HepG2 (cell line): ENCODE measurements around the gene MYL6. TPM values are rescaled to one million over a fixed set of nuclear protein-coding genes. Genes with fewer than 3 reads are reported as not detected.

Experiments
- ATAC-seq: fragments of 200-7000 bp; cut with Tn5 transposase; 3 replicates; pipeline ENCODE4 v1.9.1; 2020; ENCODE audit warnings: mild to moderate bottlenecking, moderate library complexity
- BruUV-seq: library from RNA; stranded (reverse); fragments of 400-500 nt; replicated peaks from 2 replicates; lab custom pipeline; 2021; lab: Mats Ljungman, UMichigan
- CTCF ChIA-PET: fragments of 300-600 bp; formaldehyde crosslinking; extraction: SDS; loops from one replicate; lab custom pipeline; 2021; ENCODE audit warnings: low total read pairs, inconsistent platforms, low intra/inter-chr PET ratio; lab: Yijun Ruan, JAX
- POLR2A ChIA-PET: fragments of 350-600 bp; sonication (Branson Sonifier 250); formaldehyde crosslinking; loops from one replicate; lab custom pipeline; 2020; ENCODE audit warnings: antibody characterized with exemption, inconsistent platforms; lab: Yijun Ruan, JAX
- DNase-seq: peaks from one replicate; pipeline ENCODE4 v3.0.0-alpha.2; 2015; ENCODE audit warnings: low spot score
- FAIRE-seq: peaks from 3 replicates; lab custom pipeline; 2011; peaks lifted over from hg19 to GRCh38; lab: Jason Lieb, UNC
- H2AFZ ChIP-seq: one replicate; pipeline ENCODE4 v1.6.1; 2011; ENCODE audit warnings: low read length, inconsistent platforms
- H3K27ac ChIP-seq: fragments of 300-600 bp; 3 replicates; pipeline ENCODE4 v1.8.0; 2011; ENCODE audit warnings: mixed run types, mild to moderate bottlenecking, mixed read lengths, low read length, inconsistent platforms; ENCODE audit not compliant: insufficient read depth; ENCODE audit errors: extremely low read length
- H3K27me3 ChIP-seq, 2 experiments: fragments of 200-600 bp in 1 of 2; 2 replicates in 1 of 2; 3 replicates in 1 of 2; pipeline versions ENCODE4 v1.6.0 to v1.8.0; 2011; ENCODE audit warnings: low read length in 2 of 2, mild to moderate bottlenecking in 2 of 2, moderate library complexity in 2 of 2, inconsistent platforms in 1 of 2; ENCODE audit not compliant: insufficient read depth in 2 of 2, control insufficient read depth in 1 of 2
- H3K36me3 ChIP-seq, 2 experiments: fragments of 200-600 bp in 1 of 2; replicated peaks in 1 of 2; 2 replicates in 1 of 2; 3 replicates in 1 of 2; pipeline versions ENCODE4 v1.5.1 to v1.8.0; 2011; ENCODE audit warnings: low read length in 2 of 2, inconsistent platforms in 1 of 2; ENCODE audit not compliant: insufficient read depth in 2 of 2, control insufficient read depth in 1 of 2
- H3K4me1 ChIP-seq: 2 replicates; pipeline ENCODE4 v1.5.1; 2012; ENCODE audit warnings: low read length, inconsistent platforms; ENCODE audit not compliant: insufficient read depth
- H3K4me2 ChIP-seq: 2 replicates; pipeline ENCODE4 v1.6.0; 2011; ENCODE audit warnings: low read depth, low read length, inconsistent platforms
- H3K4me3 ChIP-seq, 3 experiments: fragments of 200-600 bp in 1 of 3; sonication (generic), shearing (Covaris generic) in 1 of 3; replicated peaks in 1 of 3; 2 replicates each; pipeline ENCODE4 v1.5.1; 2011 to 2016; ENCODE audit warnings: low read length in 3 of 3, inconsistent platforms in 2 of 3, low read depth in 2 of 3, mild to moderate bottlenecking in 2 of 3, control low read depth in 1 of 3, mixed read lengths in 1 of 3; ENCODE audit not compliant: insufficient read depth in 1 of 3
- H3K79me2 ChIP-seq: one replicate; pipeline ENCODE4 v1.6.1; 2011; ENCODE audit warnings: low read length, inconsistent platforms; ENCODE audit not compliant: insufficient read depth
- H3K9ac ChIP-seq: 2 replicates; pipeline ENCODE4 v1.6.0; 2011; ENCODE audit warnings: mild to moderate bottlenecking, low read depth, low read length, inconsistent platforms; ENCODE audit not compliant: insufficient read depth
- H3K9me3 ChIP-seq: 2 replicates; pipeline ENCODE4 v1.5.1; 2012; ENCODE audit warnings: mild to moderate bottlenecking, low read length
- H4K20me1 ChIP-seq: 2 replicates; pipeline ENCODE4 v1.6.0; 2011; ENCODE audit warnings: inconsistent platforms, mild to moderate bottlenecking, low read length, moderate library complexity; ENCODE audit not compliant: insufficient read depth
- ARHGAP35 ChIP-seq: sonication (generic); formaldehyde crosslinking; IDR thresholded peaks from 2 replicates; pipeline ENCODE4 v1.9.0; 2022; ENCODE audit warnings: mild to moderate bottlenecking, inconsistent platforms, moderate library complexity, missing genetic modification reagents, borderline replicate concordance
- DNMT1 ChIP-seq: sonication (generic); formaldehyde crosslinking; IDR thresholded peaks from 2 replicates; pipeline ENCODE4 v1.5.1; 2020; ENCODE audit warnings: mild to moderate bottlenecking, missing genetic modification reagents
- ETS1 ChIP-seq: sonication (generic); formaldehyde crosslinking; IDR thresholded peaks from 2 replicates; pipeline ENCODE4 v1.4.0; 2020; ENCODE audit warnings: missing genetic modification reagents
- KLF15 ChIP-seq: sonication (generic); formaldehyde crosslinking; IDR thresholded peaks from 2 replicates; pipeline ENCODE4 v1.8.1; 2023; ENCODE audit warnings: borderline replicate concordance, mild to moderate bottlenecking, inconsistent platforms, missing genetic modification reagents, mixed read lengths
- NFIC ChIP-seq: IDR thresholded peaks from 2 replicates; pipeline ENCODE4 v1.6.1; 2012; ENCODE audit warnings: mild to moderate bottlenecking, low read length, inconsistent platforms
- PHF21A ChIP-seq: sonication (generic); formaldehyde crosslinking; IDR thresholded peaks from 2 replicates; pipeline ENCODE4 v1.5.0; 2020; ENCODE audit warnings: mild to moderate bottlenecking, missing genetic modification reagents
- POGK ChIP-seq: sonication (generic); formaldehyde crosslinking; conservative IDR thresholded peaks from 2 replicates; pipeline ENCODE4 v1.8.0; 2022; ENCODE audit warnings: mild to moderate bottlenecking, moderate library complexity, missing genetic modification reagents
- SIX4 ChIP-seq: sonication (generic); formaldehyde crosslinking; IDR thresholded peaks from 2 replicates; pipeline ENCODE4 v1.4.0; 2020; ENCODE audit warnings: missing genetic modification reagents
- SOX5 ChIP-seq: IDR thresholded peaks from 2 replicates; pipeline ENCODE4 v1.6.1; 2016; ENCODE audit warnings: borderline replicate concordance
- ZBED4 ChIP-seq: sonication (generic); formaldehyde crosslinking; IDR thresholded peaks from 2 replicates; pipeline ENCODE4 v1.4.0; 2020; ENCODE audit warnings: missing genetic modification reagents, borderline replicate concordance
- ZC3H4 ChIP-seq: sonication (generic); formaldehyde crosslinking; IDR thresholded peaks from 2 replicates; pipeline ENCODE4 v1.4.0; 2020; ENCODE audit warnings: missing genetic modification reagents, borderline replicate concordance
- ZNF274 ChIP-seq: sonication (generic); formaldehyde crosslinking; IDR thresholded peaks from 2 replicates; pipeline ENCODE4 v1.5.1; 2020; ENCODE audit warnings: mild to moderate bottlenecking, missing genetic modification reagents
- ZNF496 ChIP-seq: sonication (generic); formaldehyde crosslinking; IDR thresholded peaks from 2 replicates; pipeline ENCODE4 v1.8.1; 2023; ENCODE audit warnings: mild to moderate bottlenecking, moderate library complexity, missing genetic modification reagents; ENCODE audit not compliant: insufficient replicate concordance
- ZNF605 ChIP-seq: sonication (generic); formaldehyde crosslinking; IDR thresholded peaks from 2 replicates; pipeline ENCODE4 v1.8.0; 2022; ENCODE audit warnings: mild to moderate bottlenecking, missing genetic modification reagents
- ZNF816 ChIP-seq: sonication (generic); formaldehyde crosslinking; IDR thresholded peaks from 2 replicates; pipeline ENCODE4 v1.8.0; 2022; ENCODE audit warnings: missing genetic modification reagents, mild to moderate bottlenecking, borderline replicate concordance
- WGBS: methylation state at CpG from one replicate; pipeline ENCODE4 v1.1.6; 2017; ENCODE audit warnings: low lambda C conversion rate; 5-methylcytosine and 5-hydroxymethylcytosine counted together
- in situ Hi-C: cut with HindIII; loops from 2 replicates; pipeline ENCODE4 v1.10.0; 2017; ENCODE audit warnings: low pct_unique_long_range_greater_than_20kb; ENCODE audit not compliant: extremely low pct_ligation_motif_present
- intact Hi-C: fragments of 100-400 bp; cut with micrococcal nuclease; formaldehyde crosslinking; loops from one replicate; pipeline ENCODE4 v1.10.0; 2022; ENCODE audit not compliant: unreplicated experiment
- polyA plus RNA-seq, 8 experiments: library from polyadenylated mRNA; depleted of rRNA in 3 of 8; stranded (reverse) in 7 of 8; unstranded in 1 of 8; fragments of >200 nt; fragmentation: Illumina TruSeq in 4 of 8; extraction: Trizol in 4 of 8; gene quantifications; 2 replicates each; pipeline versions ENCODE4 v1.2.1 to v1.2.3, GENCODE V29; 2011 to 2016; ENCODE audit warnings: low read depth in 4 of 8, missing spikeins in 1 of 8, mixed read lengths in 1 of 8; ENCODE audit not compliant: insufficient read depth in 1 of 8
- total RNA-seq, 5 experiments: library from RNA; depleted of rRNA; stranded (reverse); fragments of >200 nt; fragmentation: Illumina TruSeq; extraction: Trizol; gene quantifications; 2 replicates each; pipeline ENCODE4 v1.2.3, GENCODE V29; 2016; ENCODE audit warnings: low read depth in 1 of 5

Gene MYL6
- total and polyA plus RNA-seq, 2 of the 13 experiments (the other 11 are each of a cell fraction or from before 2014, with no cell fraction given): 1,127 to 1,192 TPM

GRCh38 chr12:56152756-56153677, 5.1 kb upstream of the MYL6 start:
- in situ Hi-C loops (no loop called here), intact Hi-C loops (loop anchor here (2.0 kb wide), 1 partner anchor 34 kb away; the partner anchor contains the start of gene ZC3H10)
- ATAC-seq: peak; percentile 1; the same call in 2 of the 3 replicates
- no peak for DNase-seq
- peak overlapping the region; percentile 79 to 86 (median 82) for H3K4me3 ChIP-seq
- no peaks in the 10 kb centered on the region for H4K20me1 ChIP-seq
- no peak overlapping the region for H2AFZ ChIP-seq
- ChIA-PET POLR2A (interaction anchor here (1.4 to 3.8 kb wide), 2 partner anchors 26 to 35 kb away, joined by 3 to 42 read pairs; partner anchors contain the start of genes ESYT1 and ZC3H10), CTCF (interaction anchor here (1.6 kb wide), 1 partner anchor 27 kb away, joined by 5 read pairs; no protein-coding TSS in a partner anchor)
- peak overlapping the region; percentile 82 for H3K4me2 ChIP-seq
- 3% methylated on average over 8 of the region's 8 CpGs for WGBS
- peak overlapping the region; percentile 89 for H3K27ac ChIP-seq
- H3K36me3 ChIP-seq: 0 out of 5 replicates have a peak, but pooled peaks cover 0 to 1% of the 10 kb centered on the region in 2 experiments
- H3K9me3 ChIP-seq: no peaks in the 10 kb centered on the region
- H3K79me2 ChIP-seq: peaks cover 15% of the 10 kb centered on the region
- H3K27me3 ChIP-seq: no peaks in the 10 kb centered on the region; a peak in 1 of 5 replicates
- peaks cover 43% of the 10 kb centered on the region for H3K4me1 ChIP-seq
- no peak for FAIRE-seq
- TSS peak; percentile 72 for BruUV-seq
- peak overlapping the region; percentile 76 for H3K9ac ChIP-seq
- TF ChIP-seq ZNF816 (CRISPR knock-in tag) (no peak), POGK (0 out of 2 replicates have a peak, but pooled peaks have one; percentile 0), PHF21A (CRISPR knock-in tag) (no peak), ZNF274 (CRISPR knock-in tag) (no peak), ZNF496 (CRISPR knock-in tag) (no peak), SOX5 (CRISPR knock-in tag) (0 out of 2 replicates have a peak, but pooled peaks have one; percentile 24), NFIC (peak; percentile 20; the same call in 1 of the 2 replicates), ARHGAP35 (CRISPR knock-in tag) (0 out of 2 replicates have a peak, but pooled peaks have one; percentile 14), SIX4 (CRISPR knock-in tag) (no peak), KLF15 (CRISPR knock-in tag) (no peak), ZNF605 (0 out of 2 replicates have a peak, but pooled peaks have one; percentile 24), ZBED4 (no peak), ETS1 (CRISPR knock-in tag) (0 out of 2 replicates have a peak, but pooled peaks have one; percentile 11), ZC3H4 (CRISPR knock-in tag) (no peak), DNMT1 (CRISPR knock-in tag) (no peak)
